Measurements from ENCODE around the gene RAD9B. TPM values are rescaled to one million over a fixed set of nuclear protein-coding genes. Genes with fewer than 3 reads are reported as not detected.

The RAD9B gene
- total and polyA plus RNA-seq, 9 of the 15 experiments (the other 6 are each of a cell fraction or from before 2014, with no cell fraction given), result 0.05 to 0.83 (median 0.32) TPM

DNA sequence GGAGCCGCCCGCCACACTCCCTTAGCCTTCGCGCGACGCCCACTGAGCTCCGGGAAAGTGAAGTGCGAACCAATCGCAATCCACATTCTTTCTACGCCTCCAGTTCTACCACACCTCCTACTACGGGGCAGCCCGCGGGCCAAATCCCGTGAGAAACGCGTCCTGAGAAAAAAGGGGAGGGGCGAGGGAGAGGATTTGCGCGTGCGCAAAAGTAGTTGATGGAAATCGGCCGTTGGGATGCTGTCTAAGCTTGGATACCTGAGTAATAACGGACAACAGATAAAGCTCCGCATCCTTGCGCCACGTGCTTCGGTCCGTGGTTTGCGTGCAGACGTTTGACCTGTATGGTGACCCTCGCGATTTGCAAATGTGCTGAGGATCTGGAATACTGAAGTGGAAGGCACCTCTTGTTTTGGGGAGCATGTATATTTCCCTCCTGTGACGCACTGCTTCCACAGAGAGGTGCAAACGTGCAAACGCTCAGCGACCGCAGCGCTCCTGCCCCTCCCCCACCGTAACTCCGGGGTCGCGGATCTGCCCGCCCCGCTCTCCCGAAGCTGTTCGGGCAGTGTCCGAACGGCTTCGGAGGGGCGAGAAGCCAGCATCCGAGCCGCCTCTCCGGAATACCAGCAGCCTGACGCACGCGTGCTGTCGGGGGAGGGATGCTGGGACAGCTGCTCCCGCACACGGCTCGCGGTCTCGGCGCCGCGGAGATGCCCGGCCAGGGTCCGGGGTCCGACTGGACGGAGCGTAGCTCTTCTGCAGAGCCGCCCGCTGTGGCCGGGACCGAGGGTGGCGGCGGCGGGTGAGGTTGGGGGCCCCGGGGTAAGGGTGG lies 33.7 kb upstream of the RAD9B start, which contains the start of the genes FAM216A and GPN3 (continued):
- no peak for TF ChIP-seq ZNF174 (CRISPR knock-in tag; IDR thresholded peaks at IDR 0.05)
- no peak for TF ChIP-seq GTF2A2 (tag; IDR thresholded peaks at IDR 0.05)
- TF ChIP-seq CHD7 (IDR thresholded peaks at IDR 0.05; ENCODE audit: low read depth, low read length), result no peak
- TF ChIP-seq, protein P1, sequence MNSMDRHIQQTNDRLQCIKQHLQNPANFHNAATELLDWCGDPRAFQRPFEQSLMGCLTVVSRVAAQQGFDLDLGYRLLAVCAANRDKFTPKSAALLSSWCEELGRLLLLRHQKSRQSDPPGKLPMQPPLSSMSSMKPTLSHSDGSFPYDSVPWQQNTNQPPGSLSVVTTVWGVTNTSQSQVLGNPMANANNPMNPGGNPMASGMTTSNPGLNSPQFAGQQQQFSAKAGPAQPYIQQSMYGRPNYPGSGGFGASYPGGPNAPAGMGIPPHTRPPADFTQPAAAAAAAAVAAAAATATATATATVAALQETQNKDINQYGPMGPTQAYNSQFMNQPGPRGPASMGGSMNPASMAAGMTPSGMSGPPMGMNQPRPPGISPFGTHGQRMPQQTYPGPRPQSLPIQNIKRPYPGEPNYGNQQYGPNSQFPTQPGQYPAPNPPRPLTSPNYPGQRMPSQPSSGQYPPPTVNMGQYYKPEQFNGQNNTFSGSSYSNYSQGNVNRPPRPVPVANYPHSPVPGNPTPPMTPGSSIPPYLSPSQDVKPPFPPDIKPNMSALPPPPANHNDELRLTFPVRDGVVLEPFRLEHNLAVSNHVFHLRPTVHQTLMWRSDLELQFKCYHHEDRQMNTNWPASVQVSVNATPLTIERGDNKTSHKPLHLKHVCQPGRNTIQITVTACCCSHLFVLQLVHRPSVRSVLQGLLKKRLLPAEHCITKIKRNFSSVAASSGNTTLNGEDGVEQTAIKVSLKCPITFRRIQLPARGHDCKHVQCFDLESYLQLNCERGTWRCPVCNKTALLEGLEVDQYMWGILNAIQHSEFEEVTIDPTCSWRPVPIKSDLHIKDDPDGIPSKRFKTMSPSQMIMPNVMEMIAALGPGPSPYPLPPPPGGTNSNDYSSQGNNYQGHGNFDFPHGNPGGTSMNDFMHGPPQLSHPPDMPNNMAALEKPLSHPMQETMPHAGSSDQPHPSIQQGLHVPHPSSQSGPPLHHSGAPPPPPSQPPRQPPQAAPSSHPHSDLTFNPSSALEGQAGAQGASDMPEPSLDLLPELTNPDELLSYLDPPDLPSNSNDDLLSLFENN (IDR thresholded peaks at IDR 0.05; ENCODE audit: low read depth in 2 of 2, low read length in 2 of 2), result no peak
- no peak for TF ChIP-seq KHSRP (IDR thresholded peaks at IDR 0.05)
- no peak for TF ChIP-seq SNIP1 (IDR thresholded peaks at IDR 0.05; ENCODE audit: low read depth)
- TF ChIP-seq KDM1A (IDR thresholded peaks at IDR 0.05), result peak; percentile 74 to 81
- no peak for TF ChIP-seq EHMT2 (IDR thresholded peaks at IDR 0.05)
- no peak for TF ChIP-seq ZNF785 (CRISPR knock-in tag; IDR thresholded peaks at IDR 0.05)

Measured in K562 (cell line).